ENCODE results near the gene MEN1. TPM values are rescaled to one million over a fixed set of nuclear protein-coding genes. Genes with fewer than 3 reads are reported as not detected.

The MEN1 gene
- total RNA-seq, 1 experiment from 2014 or later, result 46.1 TPM

GRCh38 chr11:64765851-64766665 lies 44.3 kb downstream of the MEN1 start:
- Histone ChIP-seq H3K4me2 (ENCODE audit: low read length) (no peak overlapping the region), H3F3A (ENCODE audit: low read length, unreplicated experiment) (peaks cover 58% of the 10 kb centered on the region), H3K4me3 (ENCODE audit: low read length) (no peak overlapping the region), H3K36me3 (ENCODE audit: low read depth, low read length) (peaks cover 78% of the 10 kb centered on the region), H3K9me2 (replicated peaks; ENCODE audit: low read length) (no peaks in the 10 kb centered on the region), H3K27ac (ENCODE audit: low read length) (no peak overlapping the region), H3K4me1 (ENCODE audit: insufficient read depth, low read length) (no peaks in the 10 kb centered on the region), H3K9me3 (ENCODE audit: low read length) (no peaks in the 10 kb centered on the region), H3K79me2 (ENCODE audit: low read length) (peaks cover 40% of the 10 kb centered on the region), H3K9ac (ENCODE audit: low read length) (no peak overlapping the region), H4K20me1 (ENCODE audit: low read length) (peaks cover 73% of the 10 kb centered on the region), H2AFZ (ENCODE audit: low read length) (no peak overlapping the region), H3K27me3 (ENCODE audit: low read length) (no peaks in the 10 kb centered on the region)
- intact Hi-C loops (cut with micrococcal nuclease), result no loop called here
- no peak for ATAC-seq
- DNase-seq, result no peak
- no TSS peak for BruUV-seq (replicated peaks)
- ChIA-PET POLR2A (ENCODE audit: unreplicated experiment) (no interaction called here), CTCF (no interaction called here)
- no peak for TF ChIP-seq CTCF (conservative IDR thresholded peaks at IDR 0.05; ENCODE audit: low read depth, low read length)
- TF ChIP-seq EZH2phosphoT487 (IDR thresholded peaks at IDR 0.05; ENCODE audit: borderline replicate concordance, low read length), result no peak
- no peak for TF ChIP-seq EZH2 (IDR thresholded peaks at IDR 0.05; ENCODE audit: low read length, unreplicated experiment)

- Histone ChIP-seq H3K27ac (ENCODE audit: low read length) (no peak overlapping the region), H3K4me3 (ENCODE audit: low read length) (no peak overlapping the region), H3K36me3 (ENCODE audit: low read depth, low read length) (peaks cover 71% of the 10 kb centered on the region), H3K4me1 (ENCODE audit: insufficient read depth, low read length) (no peaks in the 10 kb centered on the region), H2AFZ (ENCODE audit: low read length) (no peak overlapping the region), H3F3A (ENCODE audit: low read length, unreplicated experiment) (peaks cover 53% of the 10 kb centered on the region), H4K20me1 (ENCODE audit: low read length) (peaks cover 66% of the 10 kb centered on the region), H3K79me2 (ENCODE audit: low read length) (peaks cover 33% of the 10 kb centered on the region), H3K9me2 (replicated peaks; ENCODE audit: low read length) (no peaks in the 10 kb centered on the region), H3K9ac (ENCODE audit: low read length) (no peak overlapping the region), H3K4me2 (ENCODE audit: low read length) (no peak overlapping the region), H3K9me3 (ENCODE audit: low read length) (no peaks in the 10 kb centered on the region), H3K27me3 (ENCODE audit: low read length) (no peaks in the 10 kb centered on the region)
- BruUV-seq (replicated peaks), result no TSS peak
- no peak for DNase-seq
- ChIA-PET POLR2A (ENCODE audit: unreplicated experiment) (no interaction called here), CTCF (no interaction called here)
- TF ChIP-seq CTCF (conservative IDR thresholded peaks at IDR 0.05; ENCODE audit: low read depth, low read length), result peak; percentile 53
- no peak for TF ChIP-seq EZH2phosphoT487 (IDR thresholded peaks at IDR 0.05; ENCODE audit: borderline replicate concordance, low read length)
- intact Hi-C loops (cut with micrococcal nuclease), result no loop called here
- ATAC-seq, result no peak
These were observed 45.0 kb downstream of the MEN1 start for GRCh38 chr11:64765291-64765850.

GRCh38 chr11:64764753-64765152 lies 45.6 kb downstream of the MEN1 start:
- Histone ChIP-seq H2AFZ (ENCODE audit: low read length) (no peak overlapping the region), H3K27ac (ENCODE audit: low read length) (no peak overlapping the region), H3K4me2 (ENCODE audit: low read length) (no peak overlapping the region), H3F3A (ENCODE audit: low read length, unreplicated experiment) (peaks cover 48% of the 10 kb centered on the region), H3K27me3 (ENCODE audit: low read length) (no peaks in the 10 kb centered on the region), H3K9ac (ENCODE audit: low read length) (no peak overlapping the region), H3K9me2 (replicated peaks; ENCODE audit: low read length) (no peaks in the 10 kb centered on the region), H3K36me3 (ENCODE audit: low read depth, low read length) (peaks cover 65% of the 10 kb centered on the region), H3K4me1 (ENCODE audit: insufficient read depth, low read length) (no peaks in the 10 kb centered on the region), H3K79me2 (ENCODE audit: low read length) (peaks cover 27% of the 10 kb centered on the region), H3K4me3 (ENCODE audit: low read length) (no peak overlapping the region), H4K20me1 (ENCODE audit: low read length) (peaks cover 60% of the 10 kb centered on the region), H3K9me3 (ENCODE audit: low read length) (no peaks in the 10 kb centered on the region)
- ChIA-PET CTCF (no interaction called here), POLR2A (ENCODE audit: unreplicated experiment) (no interaction called here)
- BruUV-seq (replicated peaks), result TSS peak; percentile 32
- no peak for TF ChIP-seq CTCF (conservative IDR thresholded peaks at IDR 0.05; ENCODE audit: low read depth, low read length)
- TF ChIP-seq EZH2phosphoT487 (IDR thresholded peaks at IDR 0.05; ENCODE audit: borderline replicate concordance, low read length), result no peak
- no peak for TF ChIP-seq EZH2 (IDR thresholded peaks at IDR 0.05; ENCODE audit: low read length, unreplicated experiment)
- DNase-seq, result no peak
- ATAC-seq, result no peak
- intact Hi-C loops (cut with micrococcal nuclease), result no loop called here
